HG02981 (cell line): ENCODE results near the gene DSCAM.
"Not testable (repeated sequence)": the region's sequence is repeated elsewhere in the genome, so short reads cannot be mapped to it uniquely, and the experiment has no call there.

Experiments used
- ATAC-seq: cut with Tn5 transposase; IDR thresholded peaks from one replicate; pipeline ENCODE4 v1.9.1; 2021; ENCODE audit warnings: mild to moderate bottlenecking, moderate library complexity; ENCODE audit not compliant: unreplicated experiment

DSCAM gene

GRCh38 chr21:40200126-40200525, 646.8 kb downstream of the DSCAM start:
- no peak for ATAC-seq

- ATAC-seq, result no peak
Observed at GRCh38 chr21:40194185-40194980, 652.6 kb downstream of the DSCAM start.

GRCh38 chr21:40191616-40192015, 655.3 kb downstream of the DSCAM start:
- ATAC-seq, result no peak

GRCh38 chr21:40191196-40191595, 655.8 kb downstream of the DSCAM start:
- ATAC-seq, result no peak

- no peak for ATAC-seq
Observed at GRCh38 chr21:40187946-40188654, 658.9 kb downstream of the DSCAM start.

- ATAC-seq, result no peak
Observed at GRCh38 chr21:40187244-40187643, 659.7 kb downstream of the DSCAM start.

- no peak for ATAC-seq
Observed at GRCh38 chr21:40186045-40186444, 660.9 kb downstream of the DSCAM start.

GRCh38 chr21:40185208-40185607, 661.8 kb downstream of the DSCAM start:
- no peak for ATAC-seq

- ATAC-seq, result not testable (repeated sequence)
Observed at GRCh38 chr21:40182491-40182890, 664.5 kb downstream of the DSCAM start.

GRCh38 chr21:40179166-40179565, 667.8 kb downstream of the DSCAM start:
- ATAC-seq, result no peak

- ATAC-seq, result no peak
Observed at GRCh38 chr21:40178726-40179125, 668.2 kb downstream of the DSCAM start.

GRCh38 chr21:40177979-40178378, 669.0 kb downstream of the DSCAM start:
- no peak for ATAC-seq

GRCh38 chr21:40176724-40177123, 670.2 kb downstream of the DSCAM start:
- no peak for ATAC-seq

- no peak for ATAC-seq
Observed at GRCh38 chr21:40173816-40174215, 673.1 kb downstream of the DSCAM start.

GRCh38 chr21:40169971-40170370, 677.0 kb downstream of the DSCAM start:
- ATAC-seq, result no peak

GRCh38 chr21:40166291-40166843, 680.6 kb downstream of the DSCAM start:
- no peak for ATAC-seq

- no peak for ATAC-seq
Observed at GRCh38 chr21:40165773-40166070, 681.2 kb downstream of the DSCAM start.

- no peak for ATAC-seq
Observed at GRCh38 chr21:40164905-40165772, 681.8 kb downstream of the DSCAM start.

GRCh38 chr21:40162075-40162474, 684.9 kb downstream of the DSCAM start:
- no peak for ATAC-seq

- ATAC-seq, result no peak
Observed at GRCh38 chr21:40160911-40161310, 686.0 kb downstream of the DSCAM start.

- ATAC-seq, result no peak
Observed at GRCh38 chr21:40158366-40158765, 688.6 kb downstream of the DSCAM start.
